HFF-Myc (cell line): ENCODE results near the gene COL16A1.

Experiments used
- DNase-seq: peaks from one replicate; pipeline ENCODE4 v3.0.0-alpha.2; 2011; ENCODE audit warnings: low read depth; ENCODE audit errors: extremely low read depth
- H3K4me3 ChIP-seq: replicated peaks from 2 replicates; pipeline ENCODE4 v1.5.1; 2011; ENCODE audit warnings: low read depth, mild to moderate bottlenecking, control low read depth, low read length
- CTCF ChIP-seq: IDR thresholded peaks from 2 replicates; pipeline ENCODE4 v1.5.1; 2012; ENCODE audit warnings: mild to moderate bottlenecking, low read depth, low read length, control low read depth; ENCODE audit errors: missing control alignments

Gene COL16A1

GRCh38 chr1:31706384-31707058, 2.7 kb upstream of the COL16A1 start:
- no peak for TF ChIP-seq CTCF
- no peak for DNase-seq
- H3K4me3 ChIP-seq, result no peak overlapping the region

- DNase-seq, result no peak
- peak; percentile 35 for TF ChIP-seq CTCF
- H3K4me3 ChIP-seq, result peak overlapping the region; percentile 26
These were observed 1.5 kb upstream of the COL16A1 start for GRCh38 chr1:31705080-31705866.

- peak; percentile 81 for DNase-seq
- TF ChIP-seq CTCF, result no peak
- peak overlapping the region; percentile 86 for H3K4me3 ChIP-seq
These were observed 658 bp upstream of the COL16A1 start for GRCh38 chr1:31704271-31705079.

DNA sequence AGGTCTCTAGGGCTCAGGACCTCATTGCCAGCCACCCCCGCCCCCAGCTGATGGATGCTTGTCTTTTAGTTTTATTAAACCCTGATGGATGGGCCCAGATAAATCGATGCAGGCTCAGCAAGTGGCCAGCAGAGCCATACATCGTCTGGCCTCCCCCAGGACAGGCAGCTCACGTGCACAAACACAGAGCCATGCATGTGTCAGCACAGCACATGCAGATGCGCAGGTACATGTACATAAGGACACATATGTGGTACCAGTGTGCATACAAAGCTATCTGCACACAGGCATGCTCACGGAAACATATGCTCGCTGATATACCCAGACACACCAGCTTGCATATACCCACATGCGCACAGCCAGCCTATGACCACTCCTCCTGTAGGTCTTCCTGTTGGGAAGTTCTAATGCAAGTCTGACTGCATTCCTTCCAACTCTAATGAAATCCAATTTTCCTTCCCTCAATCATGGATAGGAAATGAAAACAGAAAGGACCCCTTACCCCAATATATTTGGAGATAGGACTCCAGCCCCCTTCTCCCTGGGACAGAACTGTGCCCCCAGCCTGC, 897 bp downstream of the COL16A1 start:
- no peak for TF ChIP-seq CTCF
- no peak for DNase-seq
- peak overlapping the region; percentile 86 for H3K4me3 ChIP-seq

DNA sequence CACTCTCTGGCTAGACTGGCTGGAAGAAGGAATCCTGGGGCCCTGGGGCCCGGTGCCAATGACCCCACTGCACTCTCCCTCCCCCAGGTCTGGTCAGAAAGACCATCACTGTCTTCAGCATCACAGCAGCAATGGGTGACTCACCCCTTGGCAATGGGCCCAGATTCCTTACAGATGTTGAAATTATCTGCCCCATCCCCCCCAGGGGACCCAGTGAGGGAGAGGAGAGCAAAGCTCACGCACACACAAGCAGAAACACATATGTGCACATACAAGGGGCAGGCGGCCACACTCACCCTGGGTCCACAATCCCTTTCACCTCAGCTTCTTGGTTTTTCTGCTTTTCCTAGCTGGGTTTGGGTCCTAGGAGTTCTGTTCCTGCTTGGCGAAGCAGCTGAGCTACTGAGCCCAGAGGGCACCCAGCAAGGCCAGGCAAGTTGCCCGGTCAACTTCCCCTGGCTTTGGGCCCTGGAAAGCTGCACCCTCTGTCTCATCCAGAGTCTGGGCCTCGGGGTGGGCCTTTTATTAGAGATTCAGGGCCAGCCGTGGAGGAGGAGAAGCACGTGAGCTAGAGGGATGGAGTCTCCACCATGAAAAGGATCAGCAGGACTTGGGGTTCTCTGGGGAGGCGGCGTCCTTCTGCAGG, 2.6 kb downstream of the COL16A1 start:
- H3K4me3 ChIP-seq, result peak overlapping the region; percentile 86
- no peak for TF ChIP-seq CTCF
- DNase-seq, result peak; percentile 98
